Body of pancreas (tissue), 4 donors: Measurements from ENCODE around the gene BCL2L2. TPM values are rescaled to one million over a fixed set of nuclear protein-coding genes. Genes with fewer than 3 reads are reported as not detected.

ENCODE experiments used
- ATAC-seq: fragments of 150-250 bp; one replicate; pipeline ENCODE4 v1.9.1; 2016
- DNase-seq, 4 donors: peaks; one replicate each; pipeline ENCODE4 v3.0.0-alpha.2; 2019
- H3K27ac ChIP-seq, 4 donors: fragments of 200-600 bp; sonication (generic); 1 replicate in 3 of 4; 2 replicates in 1 of 4; pipeline versions ENCODE4 v1.5.1 to v1.6.1; 2016 to 2019; ENCODE audit warnings: mild to moderate bottlenecking in 1 of 4, mixed read lengths in 1 of 4, moderate library complexity in 1 of 4
- H3K27me3 ChIP-seq, 2 donors: fragments of 200-600 bp; sonication (generic); one replicate each; pipeline ENCODE4 v1.6.0; 2016; ENCODE audit warnings: mild to moderate bottlenecking in 1 of 2
- H3K36me3 ChIP-seq, 2 donors: fragments of 200-600 bp; sonication (generic); replicated peaks in 1 of 2; 2 replicates each; pipeline ENCODE4 v1.5.1; 2016; ENCODE audit warnings: low read depth in 2 of 2; ENCODE audit not compliant: insufficient read depth in 1 of 2
- H3K4me1 ChIP-seq: fragments of 200-600 bp; sonication (generic); one replicate; pipeline ENCODE4 v1.6.0; 2016
- H3K4me3 ChIP-seq, 2 donors: fragments of 200-600 bp; sonication (generic); 1 replicate in 1 of 2; 2 replicates in 1 of 2; pipeline ENCODE4 v1.5.1; 2016 to 2019
- H3K9me3 ChIP-seq, 3 donors: fragments of 200-600 bp; sonication (generic); 1 replicate in 2 of 3; 2 replicates in 1 of 3; pipeline ENCODE4 v1.5.1; 2016
- POLR2A ChIP-seq, 3 donors: fragments of 450-650 bp; IDR thresholded peaks; one replicate each; pipeline ENCODE4 v1.6.1; 2016; ENCODE audit warnings: antibody characterized with exemption in 3 of 3, mild to moderate bottlenecking in 2 of 3
- WGBS, 2 donors: methylation state at CpG; one replicate each; pipeline ENCODE4 v1.1.5; 2017; 5-methylcytosine and 5-hydroxymethylcytosine counted together
- intact Hi-C: fragments of 100-400 bp; cut with DNase I; formaldehyde crosslinking; loops from one replicate; pipeline ENCODE4 v1.15.1; 2023
- total RNA-seq, 2 donors: library from RNA; depleted of rRNA; stranded (reverse); fragments of >200 nt; gene quantifications; one replicate each; pipeline ENCODE4 v1.1.0, GENCODE V29; 2016
- TF ChIP-seq, protein P1 (sequence below), 7 experiments: fragments of 450-650 bp in 4 of 7; fragments of 200-600 bp in 3 of 7; sonication (generic) in 3 of 7; IDR thresholded peaks; one replicate each; pipeline ENCODE4 v1.5.1; 2016 to 2019; ENCODE audit warnings: antibody characterized with exemption in 7 of 7

The BCL2L2 gene
- total RNA-seq, 2 donors from 2014 or later: 25.4 to 73.2 TPM

DNA sequence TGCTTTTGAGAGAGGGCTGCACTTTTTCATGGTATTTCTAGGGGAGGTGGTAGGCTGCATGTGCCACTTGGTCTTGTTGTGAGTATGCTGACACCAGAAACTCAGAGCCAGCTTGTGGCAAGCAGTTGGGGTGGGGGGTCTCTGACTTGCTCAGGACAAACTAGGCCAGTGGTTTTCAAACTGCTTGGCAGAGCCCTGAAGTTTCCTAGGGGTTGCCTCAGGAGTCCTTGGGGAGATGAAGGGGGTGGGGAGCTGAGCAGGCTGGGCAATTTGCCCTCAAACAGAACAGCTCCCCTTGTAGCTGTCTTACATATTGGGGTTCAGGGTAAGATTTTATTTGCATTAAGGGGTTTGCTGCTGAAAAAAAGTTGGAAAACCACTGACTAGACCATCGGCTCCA is 3.9 kb downstream of the BCL2L2 start:
- DNase-seq: no peak
- H3K36me3 ChIP-seq: no peaks in the 10 kb centered on the region
- ATAC-seq: no peak
- no peaks in the 10 kb centered on the region for H3K9me3 ChIP-seq
- H3K4me1 ChIP-seq: peaks cover 41% of the 10 kb centered on the region
- no peaks in the 10 kb centered on the region for H3K27me3 ChIP-seq
- no peak for TF ChIP-seq POLR2A (IDR thresholded peaks at IDR 0.05)
- TF ChIP-seq, protein P1, sequence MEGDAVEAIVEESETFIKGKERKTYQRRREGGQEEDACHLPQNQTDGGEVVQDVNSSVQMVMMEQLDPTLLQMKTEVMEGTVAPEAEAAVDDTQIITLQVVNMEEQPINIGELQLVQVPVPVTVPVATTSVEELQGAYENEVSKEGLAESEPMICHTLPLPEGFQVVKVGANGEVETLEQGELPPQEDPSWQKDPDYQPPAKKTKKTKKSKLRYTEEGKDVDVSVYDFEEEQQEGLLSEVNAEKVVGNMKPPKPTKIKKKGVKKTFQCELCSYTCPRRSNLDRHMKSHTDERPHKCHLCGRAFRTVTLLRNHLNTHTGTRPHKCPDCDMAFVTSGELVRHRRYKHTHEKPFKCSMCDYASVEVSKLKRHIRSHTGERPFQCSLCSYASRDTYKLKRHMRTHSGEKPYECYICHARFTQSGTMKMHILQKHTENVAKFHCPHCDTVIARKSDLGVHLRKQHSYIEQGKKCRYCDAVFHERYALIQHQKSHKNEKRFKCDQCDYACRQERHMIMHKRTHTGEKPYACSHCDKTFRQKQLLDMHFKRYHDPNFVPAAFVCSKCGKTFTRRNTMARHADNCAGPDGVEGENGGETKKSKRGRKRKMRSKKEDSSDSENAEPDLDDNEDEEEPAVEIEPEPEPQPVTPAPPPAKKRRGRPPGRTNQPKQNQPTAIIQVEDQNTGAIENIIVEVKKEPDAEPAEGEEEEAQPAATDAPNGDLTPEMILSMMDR (IDR thresholded peaks at IDR 0.05): no peak
- no peak overlapping the region for H3K27ac ChIP-seq
- no peak overlapping the region for H3K4me3 ChIP-seq
- WGBS, 2 donors: 78 to 91% methylated on average over 1 of the region's 1 CpG
- intact Hi-C loops: no loop called here

DNA sequence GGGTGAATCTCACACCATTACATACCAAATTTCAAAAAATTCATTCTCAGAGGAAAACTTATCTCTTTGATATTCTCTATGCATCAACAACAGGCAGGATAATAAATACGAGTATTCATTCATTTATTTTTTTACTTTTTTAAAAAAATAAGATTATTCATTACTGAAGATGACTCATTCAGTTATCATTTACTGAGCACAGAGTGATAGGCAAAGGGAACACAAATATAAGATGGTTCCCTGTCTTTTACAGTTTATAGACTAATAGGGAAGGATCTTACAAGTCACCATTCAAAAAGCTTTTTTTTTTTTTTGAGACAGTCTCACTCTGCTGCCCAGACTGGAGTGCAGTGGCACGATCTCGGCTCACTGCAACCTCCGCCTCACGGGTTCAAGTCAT is 9.7 kb downstream of the BCL2L2 start:
- no peaks in the 10 kb centered on the region for H3K27me3 ChIP-seq
- TF ChIP-seq, protein P1 (IDR thresholded peaks at IDR 0.05): no peak
- no peak for TF ChIP-seq POLR2A (IDR thresholded peaks at IDR 0.05)
- no peak for ATAC-seq

DNA sequence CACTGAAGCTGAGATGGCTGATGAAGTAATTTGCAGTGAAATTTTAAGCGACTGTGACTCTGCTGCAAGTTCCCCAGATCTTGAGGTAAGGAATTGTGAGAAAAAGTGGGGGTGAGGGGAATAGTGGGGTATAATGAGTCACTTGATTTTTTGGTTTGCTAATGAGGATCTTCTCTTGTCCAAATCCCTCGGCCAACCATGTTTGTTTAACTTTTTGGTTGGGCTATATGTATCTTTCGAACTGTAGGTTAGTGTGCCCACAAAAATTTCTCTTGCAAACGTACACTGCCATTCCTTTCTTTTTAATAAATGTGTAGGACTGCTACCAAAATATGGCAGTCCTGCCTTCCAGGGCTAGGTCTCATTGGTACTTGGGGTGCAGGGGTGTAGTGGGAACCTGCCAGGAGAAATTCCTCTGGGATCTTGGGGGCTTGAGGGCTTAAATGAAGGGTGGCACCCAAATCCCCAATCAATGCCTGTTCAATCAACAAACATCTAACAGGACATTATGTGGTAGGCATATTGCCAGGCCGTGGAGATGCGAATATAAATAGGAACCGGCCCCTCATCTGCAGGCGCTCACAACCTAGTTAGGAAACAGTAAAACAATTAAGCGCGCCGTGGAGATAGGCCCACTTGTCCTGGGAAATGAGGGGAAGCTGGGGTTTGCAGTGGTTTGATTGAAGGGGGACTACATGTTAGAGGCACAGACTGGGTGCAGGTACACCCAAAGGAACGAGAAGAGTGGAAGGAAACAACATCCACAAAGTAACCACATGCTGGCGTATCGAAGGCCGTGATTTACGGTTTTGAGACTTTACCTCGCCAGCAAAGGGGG is 13.3 kb downstream of the BCL2L2 start:
- WGBS, 2 donors: 86 to 95% methylated on average over 17 of the region's 17 CpGs

More for the DNA sequence above, 9.7 kb downstream of the BCL2L2 start:
- no peaks in the 10 kb centered on the region for H3K36me3 ChIP-seq
- H3K27ac ChIP-seq: no peak overlapping the region
- WGBS, 2 donors: 77 to 81% methylated on average over 5 of the region's 5 CpGs
- no peak for DNase-seq
- intact Hi-C loops: no loop called here
- peaks cover 9% of the 10 kb centered on the region for H3K4me1 ChIP-seq
- H3K9me3 ChIP-seq: no peaks in the 10 kb centered on the region
- H3K4me3 ChIP-seq: no peak overlapping the region

DNA sequence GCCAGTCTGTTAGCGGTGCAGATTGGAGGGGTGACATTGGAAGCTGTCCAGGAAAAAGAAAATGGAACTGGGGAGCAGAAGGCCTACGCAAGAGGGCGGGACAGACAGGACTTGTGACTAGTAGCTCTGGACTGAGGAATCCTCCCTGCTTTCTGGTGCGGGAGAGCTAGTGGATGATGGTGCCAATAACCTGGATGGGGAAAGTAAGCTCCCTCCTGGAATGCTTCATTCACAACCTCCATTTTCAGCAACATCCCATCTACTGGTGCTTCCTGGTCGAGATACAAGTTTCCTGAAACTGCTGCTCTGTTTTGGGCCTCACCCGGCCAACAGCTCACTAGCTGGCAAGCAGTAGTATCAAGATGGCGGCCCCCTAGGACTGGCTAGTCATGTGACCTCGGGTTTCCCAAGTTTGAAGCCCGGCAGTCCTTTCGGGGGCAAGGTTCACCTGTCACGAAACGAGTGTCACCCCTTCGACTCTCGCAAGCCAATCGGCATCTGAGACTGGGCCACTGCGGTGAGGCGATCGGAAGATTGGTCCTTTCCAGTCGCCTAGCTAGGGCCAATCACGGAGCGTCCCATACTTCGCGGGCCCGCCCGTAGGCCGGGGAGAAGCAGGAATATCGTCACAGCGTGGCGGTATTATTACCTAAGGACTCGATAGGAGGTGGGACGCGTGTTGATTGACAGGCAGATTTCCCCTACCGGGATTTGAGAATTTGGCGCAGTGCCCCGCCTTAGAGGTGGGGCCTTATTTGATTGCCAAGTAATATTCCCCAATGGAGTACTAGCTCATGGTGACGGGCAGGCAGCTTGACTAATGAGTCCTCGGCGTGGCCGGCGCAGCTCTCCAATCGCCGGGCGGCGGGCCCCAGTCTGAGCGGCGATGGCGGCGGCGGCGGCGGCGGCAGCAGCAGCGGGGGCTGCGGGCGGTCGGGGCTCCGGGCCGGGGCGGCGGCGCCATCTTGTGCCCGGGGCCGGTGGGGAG is 14.2 kb downstream of the BCL2L2 start, which contains the start of gene PABPN1:
PABPN1 (plus strand) TSS at position 874 of the 988 bp plus-strand sequence; CDS start at position 887, 13 bp downstream.
- no peaks in the 10 kb centered on the region for H3K9me3 ChIP-seq
- peak; percentile 92 for ATAC-seq
- 3 to 10% methylated on average over 25 to 62 of the region's 63 CpGs for WGBS, 2 donors
- H3K27ac ChIP-seq: peak within 1 kb of the TSS; percentile 92 to 99 (median 96)
- peak; percentile 99 to 100 (median 99) for DNase-seq
- peaks cover 30% of the 10 kb centered on the region for H3K4me1 ChIP-seq
- TF ChIP-seq, protein P1 (IDR thresholded peaks at IDR 0.05): peak in 1 of 7 experiments; percentile 5
- TF ChIP-seq POLR2A (IDR thresholded peaks at IDR 0.05): peak; percentile 35 to 64 (median 58)
- peaks cover 8 to 17% of the 10 kb centered on the region in 2 donors for H3K36me3 ChIP-seq
- no peaks in the 10 kb centered on the region for H3K27me3 ChIP-seq
- intact Hi-C loops: loop anchor here (10.0 kb wide), 1 partner anchor 244 kb away; the partner anchor contains the start of gene AP1G2
- H3K4me3 ChIP-seq: peak within 1 kb of the TSS; percentile 68 to 76

More for the DNA sequence above, 13.3 kb downstream of the BCL2L2 start:
- Histone ChIP-seq H3K4me3 (no peak overlapping the region), H3K27me3 (no peaks in the 10 kb centered on the region), H3K27ac (peak overlapping the region; percentile 87 to 99 (median 93)), H3K36me3 (peaks cover 8 to 16% of the 10 kb centered on the region in 2 donors), H3K9me3 (no peaks in the 10 kb centered on the region), H3K4me1 (peaks cover 30% of the 10 kb centered on the region)
- DNase-seq (peak in 1 of 4 donors; percentile 19), ATAC-seq (no peak)
- no peak for TF ChIP-seq POLR2A (IDR thresholded peaks at IDR 0.05)
- TF ChIP-seq, protein P1 (IDR thresholded peaks at IDR 0.05): no peak
- intact Hi-C loops: loop anchor here (10.0 kb wide), 1 partner anchor 245 kb away; the partner anchor contains the start of gene AP1G2
